ENCODE results near the gene TMPRSS11D. TPM values are rescaled to one million over a fixed set of nuclear protein-coding genes. Genes with fewer than 3 reads are reported as not detected.

The TMPRSS11D gene
- total RNA-seq, 1 experiment from 2014 or later = not detected

- no TSS peak for BruUV-seq (replicated peaks)
- TF ChIP-seq CTCF (conservative IDR thresholded peaks at IDR 0.05; ENCODE audit: low read depth, low read length) = no peak
- TF ChIP-seq EZH2 (IDR thresholded peaks at IDR 0.05; ENCODE audit: borderline replicate concordance, low read depth, low read length, poor library complexity, severe bottlenecking) = no peak
- POLR2A ChIA-PET (ENCODE audit: low non-redundant PET) = no interaction called here
Measured at GRCh38 chr4:67885762-67886161, 2.0 kb upstream of the TMPRSS11D start.

DNA sequence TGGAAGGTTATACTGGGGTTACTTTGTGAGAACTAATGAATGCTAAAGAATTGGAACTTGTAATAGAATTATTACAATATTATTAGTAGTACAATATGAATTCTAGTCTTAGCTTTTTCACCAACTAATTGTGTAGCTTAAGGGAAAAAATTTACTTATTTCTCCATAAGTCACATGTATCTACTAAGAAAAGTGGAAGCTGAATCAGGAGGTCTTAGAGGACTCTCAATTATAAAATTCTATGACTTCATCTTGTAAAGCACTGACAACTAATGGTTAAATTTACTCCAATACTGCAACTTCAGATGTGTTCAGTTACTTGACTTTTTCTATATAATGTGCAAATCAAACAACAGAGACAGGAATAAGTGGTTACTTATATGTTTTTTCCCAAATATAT is 899 bp upstream of the TMPRSS11D start:
- POLR2A ChIA-PET (ENCODE audit: low non-redundant PET) = no interaction called here
- no peak for DNase-seq (ENCODE audit: low spot score)
- no TSS peak for BruUV-seq (replicated peaks)
- no peak overlapping the region for H3K4me3 ChIP-seq (ENCODE audit: low read depth, low read length, poor library complexity, severe bottlenecking)
- TF ChIP-seq CTCF (conservative IDR thresholded peaks at IDR 0.05; ENCODE audit: low read depth, low read length) (no peak), EZH2 (IDR thresholded peaks at IDR 0.05; ENCODE audit: borderline replicate concordance, low read depth, low read length, poor library complexity, severe bottlenecking) (no peak)
- no peaks in the 10 kb centered on the region for H3K27me3 ChIP-seq (replicated peaks; ENCODE audit: insufficient read depth, low read depth, low read length, poor library complexity)
- CTCF ChIA-PET = no interaction called here
- no peaks in the 10 kb centered on the region for H3K4me1 ChIP-seq (ENCODE audit: insufficient read depth, low read length, poor library complexity, severe bottlenecking)
- intact Hi-C loops (cut with micrococcal nuclease; ENCODE audit: unreplicated experiment) = no loop called here
- H3K27ac ChIP-seq (ENCODE audit: low read depth, low read length, poor library complexity, severe bottlenecking) = no peak overlapping the region
- no peaks in the 10 kb centered on the region for H3K36me3 ChIP-seq (ENCODE audit: insufficient read depth, low read length, poor library complexity, severe bottlenecking)
- no peaks in the 10 kb centered on the region for H3K9me3 ChIP-seq (ENCODE audit: low read depth, low read length, poor library complexity, severe bottlenecking)

More at GRCh38 chr4:67885762-67886161, 2.0 kb upstream of the TMPRSS11D start:
- no peaks in the 10 kb centered on the region for H3K27me3 ChIP-seq (replicated peaks; ENCODE audit: insufficient read depth, low read depth, low read length, poor library complexity)
- no peak overlapping the region for H3K27ac ChIP-seq (ENCODE audit: low read depth, low read length, poor library complexity, severe bottlenecking)
- no peak overlapping the region for H3K4me3 ChIP-seq (ENCODE audit: low read depth, low read length, poor library complexity, severe bottlenecking)
- DNase-seq (ENCODE audit: low spot score) = peak; percentile 1
- CTCF ChIA-PET = no interaction called here
- no peaks in the 10 kb centered on the region for H3K36me3 ChIP-seq (ENCODE audit: insufficient read depth, low read length, poor library complexity, severe bottlenecking)
- H3K9me3 ChIP-seq (ENCODE audit: low read depth, low read length, poor library complexity, severe bottlenecking) = no peaks in the 10 kb centered on the region
- intact Hi-C loops (cut with micrococcal nuclease; ENCODE audit: unreplicated experiment) = no loop called here
- no peaks in the 10 kb centered on the region for H3K4me1 ChIP-seq (ENCODE audit: insufficient read depth, low read length, poor library complexity, severe bottlenecking)

GRCh38 chr4:67883458-67883857 is 344 bp downstream of the TMPRSS11D start:
- POLR2A ChIA-PET (ENCODE audit: low non-redundant PET) = no interaction called here
- no peaks in the 10 kb centered on the region for H3K36me3 ChIP-seq (ENCODE audit: insufficient read depth, low read length, poor library complexity, severe bottlenecking)
- CTCF ChIA-PET = no interaction called here
- no peak for DNase-seq (ENCODE audit: low spot score)
- intact Hi-C loops (cut with micrococcal nuclease; ENCODE audit: unreplicated experiment) = no loop called here
- H3K4me1 ChIP-seq (ENCODE audit: insufficient read depth, low read length, poor library complexity, severe bottlenecking) = no peaks in the 10 kb centered on the region
- no peaks in the 10 kb centered on the region for H3K9me3 ChIP-seq (ENCODE audit: low read depth, low read length, poor library complexity, severe bottlenecking)
- H3K27ac ChIP-seq (ENCODE audit: low read depth, low read length, poor library complexity, severe bottlenecking) = no peak overlapping the region
- BruUV-seq (replicated peaks) = no TSS peak
- no peak for TF ChIP-seq CTCF (conservative IDR thresholded peaks at IDR 0.05; ENCODE audit: low read depth, low read length)
- TF ChIP-seq EZH2 (IDR thresholded peaks at IDR 0.05; ENCODE audit: borderline replicate concordance, low read depth, low read length, poor library complexity, severe bottlenecking) = no peak
- H3K27me3 ChIP-seq (replicated peaks; ENCODE audit: insufficient read depth, low read depth, low read length, poor library complexity) = no peaks in the 10 kb centered on the region
- H3K4me3 ChIP-seq (ENCODE audit: low read depth, low read length, poor library complexity, severe bottlenecking) = no peak overlapping the region

Data from A673 (cell line).